Calu3 (cell line): Measurements from ENCODE around the gene COPZ1. TPM values are rescaled to one million over a fixed set of nuclear protein-coding genes. Genes with fewer than 3 reads are reported as not detected.

ENCODE experiments used
- BruUV-seq: library from RNA; stranded (reverse); fragments of 400-500 nt; replicated peaks from 2 replicates; lab custom pipeline; 2021; lab: Mats Ljungman, UMichigan
- CTCF ChIA-PET: fragments of 300-600 bp; sonication (Branson Sonifier 250); formaldehyde crosslinking; loops from one replicate; lab custom pipeline; 2022; ENCODE audit warnings: antibody characterized with exemption; lab: Charles Lee
- DNase-seq: peaks from one replicate; pipeline ENCODE4 v3.0.0; 2022
- H3K27ac Mint-ChIP-seq: one replicate; pipeline ENCODE4 v1.8.0; 2022; ENCODE audit warnings: mixed read lengths; ENCODE audit not compliant: unreplicated experiment
- H3K27me3 Mint-ChIP-seq: one replicate; pipeline ENCODE4 v1.8.0; 2022; ENCODE audit warnings: mixed read lengths; ENCODE audit not compliant: unreplicated experiment
- H3K36me3 Mint-ChIP-seq: one replicate; pipeline ENCODE4 v1.8.0; 2022; ENCODE audit warnings: mild to moderate bottlenecking, moderate library complexity, mixed read lengths; ENCODE audit not compliant: insufficient read depth, unreplicated experiment
- H3K4me1 Mint-ChIP-seq: one replicate; pipeline ENCODE4 v1.8.0; 2022; ENCODE audit warnings: mild to moderate bottlenecking, low read depth, mixed read lengths; ENCODE audit not compliant: unreplicated experiment
- H3K4me3 Mint-ChIP-seq: one replicate; pipeline ENCODE4 v1.8.0; 2022; ENCODE audit warnings: mild to moderate bottlenecking, low read depth, moderate library complexity, mixed read lengths; ENCODE audit not compliant: unreplicated experiment
- H3K9me3 Mint-ChIP-seq: one replicate; pipeline ENCODE4 v1.8.0; 2022; ENCODE audit warnings: low read depth, mixed read lengths; ENCODE audit not compliant: unreplicated experiment
- CTCF ChIP-seq: fragments of 200-600 bp; IDR thresholded peaks from one replicate; pipeline ENCODE4 v1.8.0; 2022; ENCODE audit warnings: antibody characterized with exemption; ENCODE audit not compliant: unreplicated experiment
- intact Hi-C: fragments of 100-400 bp; cut with micrococcal nuclease; formaldehyde crosslinking; loops from one replicate; pipeline ENCODE4 v1.10.0; 2022; ENCODE audit not compliant: unreplicated experiment
- total RNA-seq: library from RNA; stranded (reverse); gene quantifications from 2 replicates; pipeline ENCODE4 v1.2.3, GENCODE V29; 2022

The COPZ1 gene
- total RNA-seq, 1 experiment from 2014 or later, result 173 TPM

GRCh38 chr12:54294152-54294952, 30.6 kb upstream of the COPZ1 start:
- Mint-ChIP-seq H3K27me3 (peaks cover 7% of the 10 kb centered on the region), H3K4me1 (peaks cover 10% of the 10 kb centered on the region), H3K36me3 (peaks cover 5% of the 10 kb centered on the region), H3K9me3 (no peaks in the 10 kb centered on the region), H3K4me3 (no peak overlapping the region), H3K27ac (peak overlapping the region; percentile 40)
- no TSS peak for BruUV-seq
- DNase-seq, result peak; percentile 77
- peak; percentile 92 for TF ChIP-seq CTCF
- CTCF ChIA-PET, result interaction anchor here (0.7 to 5.6 kb wide), 7 partner anchors 15 to 1767 kb away, joined by 3 to 37 read pairs (median 4); partner anchors contain the start of gene COPZ1
- intact Hi-C loops, result loop anchor here (1.0 kb wide), 2 partner anchors 30 to 67 kb away; no protein-coding TSS in a partner anchor

- no peaks in the 10 kb centered on the region for H3K36me3 Mint-ChIP-seq
- intact Hi-C loops, result loop anchor here (1.0 kb wide), 2 partner anchors 29 to 66 kb away; no protein-coding TSS in a partner anchor
- H3K9me3 Mint-ChIP-seq, result no peaks in the 10 kb centered on the region
- no peak for TF ChIP-seq CTCF
- H3K4me1 Mint-ChIP-seq, result peaks cover 17% of the 10 kb centered on the region
- no peak overlapping the region for H3K4me3 Mint-ChIP-seq
- H3K27me3 Mint-ChIP-seq, result peaks cover 14% of the 10 kb centered on the region
- H3K27ac Mint-ChIP-seq, result peak overlapping the region; percentile 40
- BruUV-seq, result no TSS peak
- no peak for DNase-seq
- CTCF ChIA-PET, result interaction anchor here (1.0 to 5.6 kb wide), 3 partner anchors 15 to 64 kb away, joined by 3 to 37 read pairs (median 13); partner anchors contain the start of gene COPZ1
These were observed 29.9 kb upstream of the COPZ1 start for GRCh38 chr12:54294953-54295566.

GRCh38 chr12:54296393-54297099, 28.4 kb upstream of the COPZ1 start:
- intact Hi-C loops, result no loop called here
- no peak overlapping the region for H3K27ac Mint-ChIP-seq
- CTCF ChIA-PET, result interaction anchor here (1.4 to 5.6 kb wide), 2 partner anchors 10 to 28 kb away, joined by 4 to 37 read pairs; partner anchors contain the start of gene COPZ1
- H3K9me3 Mint-ChIP-seq, result no peaks in the 10 kb centered on the region
- no peak for DNase-seq
- H3K4me3 Mint-ChIP-seq, result no peak overlapping the region
- peaks cover 21% of the 10 kb centered on the region for H3K27me3 Mint-ChIP-seq
- TF ChIP-seq CTCF, result no peak
- peaks cover 30% of the 10 kb centered on the region for H3K4me1 Mint-ChIP-seq
- no TSS peak for BruUV-seq
- H3K36me3 Mint-ChIP-seq, result no peaks in the 10 kb centered on the region

GRCh38 chr12:54298904-54299303, 26.0 kb upstream of the COPZ1 start:
- Mint-ChIP-seq H3K4me1 (peaks cover 47% of the 10 kb centered on the region), H3K9me3 (no peaks in the 10 kb centered on the region), H3K4me3 (no peak overlapping the region), H3K27me3 (peaks cover 21% of the 10 kb centered on the region), H3K36me3 (no peaks in the 10 kb centered on the region), H3K27ac (no peak overlapping the region)
- no TSS peak for BruUV-seq
- intact Hi-C loops, result no loop called here
- TF ChIP-seq CTCF, result no peak
- no peak for DNase-seq
- CTCF ChIA-PET, result interaction anchor here (1.2 to 1.5 kb wide), 5 partner anchors 8 to 60 kb away, joined by 3 to 5 read pairs (median 3); partner anchors contain the start of genes CBX5 and COPZ1
